DND-41 (cell line): ENCODE measurements around the gene VAX1.

Source experiments
- CTCF ChIP-seq: IDR thresholded peaks from 2 replicates; pipeline ENCODE4 v1.5.1; 2012; ENCODE audit warnings: borderline replicate concordance, low read length, moderate library complexity, mild to moderate bottlenecking; ENCODE audit not compliant: poor library complexity, severe bottlenecking; ENCODE audit errors: extremely low read depth
- EZH2 ChIP-seq: IDR thresholded peaks from 3 replicates; pipeline ENCODE4 v1.6.1; 2012; ENCODE audit warnings: borderline replicate concordance, low read depth, mild to moderate bottlenecking, moderate library complexity, low read length, inconsistent platforms; ENCODE audit not compliant: severe bottlenecking

GRCh38 chr10:117130862-117131375 is 7.2 kb downstream of the VAX1 start:
- TF ChIP-seq CTCF = no peak
- TF ChIP-seq EZH2 = no peak
